Skeletal muscle satellite cell (primary cell): ENCODE measurements around the gene NADSYN1. TPM values are rescaled to one million over a fixed set of nuclear protein-coding genes. Genes with fewer than 3 reads are reported as not detected.
"Not testable (repeated sequence)": the region's sequence is repeated elsewhere in the genome, so short reads cannot be mapped to it uniquely, and the experiment has no call there.

Experiments
- H3K27me3 ChIP-seq: 2 replicates; pipeline ENCODE4 v1.7.0; 2013; ENCODE audit warnings: low read length; ENCODE audit not compliant: control insufficient read depth, insufficient read depth
- H3K36me3 ChIP-seq: 2 replicates; pipeline ENCODE4 v1.7.0; 2013; ENCODE audit warnings: mild to moderate bottlenecking, control low read depth, low read length; ENCODE audit not compliant: insufficient read depth
- H3K4me1 ChIP-seq: 2 replicates; pipeline ENCODE4 v1.7.0; 2013; ENCODE audit warnings: low read length; ENCODE audit not compliant: control insufficient read depth, insufficient read depth
- H3K4me2 ChIP-seq: 2 replicates; pipeline ENCODE4 v1.7.0; 2013; ENCODE audit warnings: mild to moderate bottlenecking, low read length
- H3K4me3 ChIP-seq: 2 replicates; pipeline ENCODE4 v1.7.0; 2013; ENCODE audit warnings: low read length
- H3K9ac ChIP-seq: 2 replicates; pipeline ENCODE4 v1.7.0; 2013; ENCODE audit warnings: mild to moderate bottlenecking, low read depth, low read length, moderate library complexity
- H3K9me3 ChIP-seq: replicated peaks from 2 replicates; pipeline ENCODE4 v1.7.0; 2013; ENCODE audit warnings: mild to moderate bottlenecking, control low read depth, low read length
- total RNA-seq: library from RNA; depleted of rRNA; stranded (reverse); fragments of >200 nt; gene quantifications from 2 replicates; pipeline ENCODE4 v1.2.3, GENCODE V29; 2012; rRNA removed

NADSYN1 gene
- total RNA-seq = 73.8 and 86.9 TPM in 2 replicates

DNA sequence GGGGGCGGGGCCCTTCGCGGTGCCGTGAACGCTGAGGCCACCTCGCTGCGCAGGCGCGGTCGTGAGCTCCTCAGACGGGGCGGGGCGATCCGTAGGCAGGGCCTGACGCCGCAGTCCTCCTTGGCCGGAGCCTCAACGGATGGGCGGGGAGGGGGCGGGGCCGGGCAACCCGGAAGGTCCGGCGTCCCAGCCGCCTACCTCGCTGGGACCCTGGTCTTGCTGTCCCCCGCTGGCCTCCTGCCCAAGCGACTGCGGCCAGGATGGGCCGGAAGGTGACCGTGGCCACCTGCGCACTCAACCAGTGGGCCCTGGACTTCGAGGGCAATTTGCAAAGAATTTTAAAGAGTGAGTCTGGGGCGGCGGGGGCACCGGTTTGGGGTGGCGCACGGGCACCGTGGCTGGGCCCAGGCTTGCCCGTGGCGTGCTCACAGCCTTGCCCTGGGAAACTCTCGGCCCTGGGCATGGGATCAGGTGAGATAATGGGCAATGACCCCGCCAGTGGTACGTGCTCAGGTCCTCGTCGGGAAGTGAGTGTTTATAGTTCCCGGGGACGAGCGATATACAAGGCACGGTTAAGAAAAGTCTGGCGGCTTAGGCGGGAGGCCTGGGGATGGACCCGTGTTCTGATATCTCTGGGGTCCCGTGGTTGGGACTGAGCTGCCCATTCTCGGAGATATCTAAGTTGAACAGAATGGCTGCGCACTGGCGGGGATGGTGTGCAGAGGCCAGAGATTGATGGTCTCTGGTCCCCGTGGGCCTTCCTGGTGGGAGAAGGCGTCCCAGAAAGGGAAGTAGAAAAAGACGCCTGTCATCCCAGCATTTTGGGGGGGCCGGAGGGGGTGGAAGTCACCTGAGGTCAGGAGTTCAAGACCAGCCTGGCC, at the start of gene NADSYN1:
TSS of gene NADSYN1 (plus strand) at position 167 of the 881 bp plus-strand sequence. CDS start at position 261, 94 bp downstream.
- H3K9me3 ChIP-seq = no peaks in the 10 kb centered on the region
- peaks cover 22% of the 10 kb centered on the region for H3K4me1 ChIP-seq
- peak within 1 kb of the TSS; percentile 100 for H3K4me2 ChIP-seq
- peaks cover 32% of the 10 kb centered on the region for H3K36me3 ChIP-seq
- no peaks in the 10 kb centered on the region for H3K27me3 ChIP-seq
- H3K4me3 ChIP-seq = peak within 1 kb of the TSS; percentile 99
- peak within 1 kb of the TSS; percentile 91 for H3K9ac ChIP-seq

DNA sequence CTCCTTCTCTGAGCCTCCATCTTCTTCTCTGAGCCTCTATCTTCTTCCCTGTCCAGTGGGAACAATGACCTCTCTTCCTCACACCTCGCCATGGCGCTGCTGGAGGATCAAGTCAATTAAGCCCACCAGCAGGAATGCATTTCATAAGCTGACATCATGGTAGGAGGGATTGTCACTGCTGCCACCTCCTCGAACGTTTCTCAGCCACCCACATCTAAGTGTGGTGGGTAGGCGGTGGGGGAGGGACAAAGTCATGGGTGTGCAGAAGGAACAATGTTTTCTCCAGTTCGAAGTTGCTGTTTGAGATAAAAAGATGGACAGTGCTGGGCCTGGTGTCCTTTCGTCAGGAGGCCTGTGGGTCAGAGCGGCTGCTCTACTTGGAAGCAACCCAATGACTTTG, 48.8 kb upstream of the NADSYN1 start:
- Histone ChIP-seq H3K4me1 (no peaks in the 10 kb centered on the region), H3K4me2 (no peak overlapping the region), H3K36me3 (no peaks in the 10 kb centered on the region), H3K9ac (no peak overlapping the region), H3K9me3 (no peaks in the 10 kb centered on the region), H3K4me3 (no peak overlapping the region), H3K27me3 (peaks cover 44% of the 10 kb centered on the region)

GRCh38 chr11:71406681-71407080, 46.3 kb upstream of the NADSYN1 start:
- Histone ChIP-seq H3K4me1 (no peaks in the 10 kb centered on the region), H3K4me2 (no peak overlapping the region), H3K9me3 (no peaks in the 10 kb centered on the region), H3K9ac (no peak overlapping the region), H3K36me3 (no peaks in the 10 kb centered on the region), H3K27me3 (peaks cover 44% of the 10 kb centered on the region), H3K4me3 (no peak overlapping the region)

DNA sequence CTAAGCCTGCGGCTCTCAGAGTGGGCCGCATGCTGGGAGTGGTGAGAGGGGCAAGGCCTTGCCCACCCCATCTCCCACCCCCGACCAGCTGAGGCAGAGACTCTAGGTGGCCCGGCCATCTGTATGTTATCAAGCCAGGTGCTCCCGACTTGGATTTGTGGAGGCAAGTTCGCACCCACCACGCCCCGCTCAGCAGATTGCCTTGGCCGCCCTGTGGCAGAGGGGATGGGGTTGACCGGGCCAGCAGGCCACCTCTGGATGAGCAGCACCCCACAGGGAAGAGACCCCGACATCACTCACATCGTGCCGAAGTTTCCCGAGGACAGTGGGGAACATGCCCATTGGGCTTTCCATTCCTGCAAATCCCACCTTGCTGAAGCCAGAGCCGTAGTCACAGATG, 45.6 kb upstream of the NADSYN1 start:
- Histone ChIP-seq H3K4me3 (no peak overlapping the region), H3K27me3 (peaks cover 43% of the 10 kb centered on the region), H3K4me2 (no peak overlapping the region), H3K9ac (no peak overlapping the region), H3K36me3 (no peaks in the 10 kb centered on the region), H3K9me3 (no peaks in the 10 kb centered on the region), H3K4me1 (no peaks in the 10 kb centered on the region)

- no peak overlapping the region for H3K4me2 ChIP-seq
Measured at GRCh38 chr11:71408826-71409225, 44.2 kb upstream of the NADSYN1 start.

DNA sequence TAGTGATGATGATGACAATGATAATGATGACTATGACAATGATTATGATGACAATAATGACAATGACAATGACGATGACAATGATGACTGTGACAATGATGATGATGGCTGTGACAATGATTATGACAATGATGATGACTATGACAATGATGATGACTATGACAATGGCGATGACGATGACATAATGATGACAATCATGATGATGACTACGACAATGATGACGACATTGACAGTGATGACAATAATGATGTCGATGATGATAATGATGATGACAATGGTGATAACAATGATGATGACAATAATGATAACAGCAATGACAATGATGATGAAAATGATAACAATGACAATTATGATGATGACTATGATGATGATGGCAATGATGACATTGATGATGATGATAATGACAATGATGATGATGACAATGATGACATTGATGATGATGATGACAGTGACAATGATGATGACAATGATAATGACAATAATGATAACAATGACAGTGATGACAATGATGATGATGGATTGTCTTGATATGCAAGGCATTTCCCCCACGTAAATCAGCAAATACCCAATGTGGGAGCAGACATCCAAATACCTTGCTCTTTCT, 42.5 kb upstream of the NADSYN1 start:
- H3K4me1 ChIP-seq = no peaks in the 10 kb centered on the region
- no peaks in the 10 kb centered on the region for H3K9me3 ChIP-seq
- no peak overlapping the region for H3K9ac ChIP-seq
- H3K36me3 ChIP-seq = no peaks in the 10 kb centered on the region
- H3K4me2 ChIP-seq = no peak overlapping the region
- no peak overlapping the region for H3K4me3 ChIP-seq
- peaks cover 30% of the 10 kb centered on the region for H3K27me3 ChIP-seq

More at GRCh38 chr11:71408826-71409225, 44.2 kb upstream of the NADSYN1 start:
- Histone ChIP-seq H3K9ac (no peak overlapping the region), H3K36me3 (no peaks in the 10 kb centered on the region), H3K27me3 (peaks cover 43% of the 10 kb centered on the region), H3K9me3 (no peaks in the 10 kb centered on the region), H3K4me3 (no peak overlapping the region), H3K4me1 (no peaks in the 10 kb centered on the region)

DNA sequence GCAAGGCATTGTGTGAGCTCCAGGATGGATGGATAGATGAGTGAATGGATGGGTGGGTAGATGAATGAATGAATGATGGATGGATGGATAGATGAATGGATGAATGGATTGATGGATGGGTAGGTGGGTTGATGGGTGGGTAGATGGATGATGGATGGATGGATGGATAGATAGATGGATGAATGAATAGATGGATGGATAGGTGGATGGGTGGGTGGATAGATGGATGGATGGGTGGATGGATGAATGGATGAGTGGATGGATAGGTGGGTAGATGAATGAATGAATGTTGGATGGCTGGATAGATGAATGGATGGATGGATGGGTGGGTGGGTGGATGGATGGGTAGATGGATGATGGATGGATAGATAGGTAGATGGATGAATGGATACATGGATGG, 38.4 kb upstream of the NADSYN1 start:
- H3K4me1 ChIP-seq = peaks cover 6% of the 10 kb centered on the region
- no peaks in the 10 kb centered on the region for H3K36me3 ChIP-seq
- H3K27me3 ChIP-seq = peaks cover 18% of the 10 kb centered on the region
- no peak overlapping the region for H3K9ac ChIP-seq
- no peaks in the 10 kb centered on the region for H3K9me3 ChIP-seq
- H3K4me3 ChIP-seq = no peak overlapping the region
- H3K4me2 ChIP-seq = no peak overlapping the region

GRCh38 chr11:71418643-71419042, 34.4 kb upstream of the NADSYN1 start:
- Histone ChIP-seq H3K4me3 (no peak overlapping the region), H3K9me3 (no peaks in the 10 kb centered on the region), H3K36me3 (no peaks in the 10 kb centered on the region), H3K27me3 (peaks cover 14% of the 10 kb centered on the region), H3K4me2 (no peak overlapping the region), H3K9ac (no peak overlapping the region), H3K4me1 (peaks cover 6% of the 10 kb centered on the region)

- Histone ChIP-seq H3K4me1 (peaks cover 6% of the 10 kb centered on the region), H3K36me3 (no peaks in the 10 kb centered on the region)
Measured at GRCh38 chr11:71420455-71421241, 32.4 kb upstream of the NADSYN1 start.

GRCh38 chr11:71421392-71421950, 31.5 kb upstream of the NADSYN1 start:
- Histone ChIP-seq H3K27me3 (peaks cover 9% of the 10 kb centered on the region), H3K9me3 (no peaks in the 10 kb centered on the region), H3K4me1 (peaks cover 6% of the 10 kb centered on the region), H3K9ac (no peak overlapping the region), H3K36me3 (no peaks in the 10 kb centered on the region), H3K4me3 (no peak overlapping the region), H3K4me2 (no peak overlapping the region)

More at GRCh38 chr11:71420455-71421241, 32.4 kb upstream of the NADSYN1 start:
- H3K9me3 ChIP-seq = no peaks in the 10 kb centered on the region
- H3K4me2 ChIP-seq = no peak overlapping the region
- H3K27me3 ChIP-seq = peaks cover 13% of the 10 kb centered on the region
- no peak overlapping the region for H3K9ac ChIP-seq
- H3K4me3 ChIP-seq = no peak overlapping the region

- H3K9ac ChIP-seq = not testable (repeated sequence)
Measured at GRCh38 chr11:71422318-71422717, 30.7 kb upstream of the NADSYN1 start.

More at GRCh38 chr11:71422318-71422717, 30.7 kb upstream of the NADSYN1 start:
- H3K9me3 ChIP-seq, H3K4me2 ChIP-seq, H3K4me3 ChIP-seq, H3K27me3 ChIP-seq, H3K4me1 ChIP-seq, H3K36me3 ChIP-seq: not testable (repeated sequence)
